NB4 (cell line): Measurements from ENCODE around the gene UBASH3A.

ENCODE experiments used
- CTCF ChIP-seq: IDR thresholded peaks from one replicate; pipeline ENCODE4 v1.5.1; 2012; ENCODE audit warnings: low read depth, low read length
- MYC ChIP-seq: IDR thresholded peaks from 2 replicates; pipeline ENCODE4 v1.6.1; 2011; ENCODE audit warnings: low read depth, low read length

GRCh38 chr21:42425591-42425990, 21.9 kb downstream of the UBASH3A start:
- no peak for TF ChIP-seq CTCF
- no peak for TF ChIP-seq MYC
